ENCODE data around the gene RAB6B.

Gene RAB6B

DNA sequence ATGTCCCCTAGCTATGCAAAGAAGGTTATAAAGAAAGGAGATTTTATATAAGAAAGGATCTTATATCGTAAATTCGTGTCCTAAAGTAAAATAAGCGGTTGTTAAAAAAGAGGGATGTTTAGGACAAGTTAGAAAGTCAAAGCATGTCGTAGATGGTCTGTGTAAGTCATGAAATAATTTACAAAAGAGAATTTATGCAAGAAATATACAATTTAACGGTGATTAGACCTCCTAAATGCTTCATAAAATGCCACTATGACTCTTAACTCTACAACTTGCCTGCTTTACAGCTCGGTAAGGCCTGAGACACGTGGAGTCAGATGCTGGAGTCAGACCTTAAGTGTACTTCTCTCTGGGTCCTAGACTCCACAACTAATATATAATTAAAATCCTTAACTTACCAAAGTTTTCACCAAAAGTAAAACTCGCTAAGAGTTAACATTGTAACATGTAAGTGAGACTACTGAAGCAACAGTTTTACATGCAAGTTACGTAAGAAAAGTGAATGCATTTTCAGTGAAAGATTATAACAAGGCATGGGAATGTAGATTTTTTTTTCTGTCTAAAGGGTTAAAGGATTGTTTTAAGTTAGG lies 103.4 kb downstream of the RAB6B start (continued):
- TF ChIP-seq, protein P1, sequence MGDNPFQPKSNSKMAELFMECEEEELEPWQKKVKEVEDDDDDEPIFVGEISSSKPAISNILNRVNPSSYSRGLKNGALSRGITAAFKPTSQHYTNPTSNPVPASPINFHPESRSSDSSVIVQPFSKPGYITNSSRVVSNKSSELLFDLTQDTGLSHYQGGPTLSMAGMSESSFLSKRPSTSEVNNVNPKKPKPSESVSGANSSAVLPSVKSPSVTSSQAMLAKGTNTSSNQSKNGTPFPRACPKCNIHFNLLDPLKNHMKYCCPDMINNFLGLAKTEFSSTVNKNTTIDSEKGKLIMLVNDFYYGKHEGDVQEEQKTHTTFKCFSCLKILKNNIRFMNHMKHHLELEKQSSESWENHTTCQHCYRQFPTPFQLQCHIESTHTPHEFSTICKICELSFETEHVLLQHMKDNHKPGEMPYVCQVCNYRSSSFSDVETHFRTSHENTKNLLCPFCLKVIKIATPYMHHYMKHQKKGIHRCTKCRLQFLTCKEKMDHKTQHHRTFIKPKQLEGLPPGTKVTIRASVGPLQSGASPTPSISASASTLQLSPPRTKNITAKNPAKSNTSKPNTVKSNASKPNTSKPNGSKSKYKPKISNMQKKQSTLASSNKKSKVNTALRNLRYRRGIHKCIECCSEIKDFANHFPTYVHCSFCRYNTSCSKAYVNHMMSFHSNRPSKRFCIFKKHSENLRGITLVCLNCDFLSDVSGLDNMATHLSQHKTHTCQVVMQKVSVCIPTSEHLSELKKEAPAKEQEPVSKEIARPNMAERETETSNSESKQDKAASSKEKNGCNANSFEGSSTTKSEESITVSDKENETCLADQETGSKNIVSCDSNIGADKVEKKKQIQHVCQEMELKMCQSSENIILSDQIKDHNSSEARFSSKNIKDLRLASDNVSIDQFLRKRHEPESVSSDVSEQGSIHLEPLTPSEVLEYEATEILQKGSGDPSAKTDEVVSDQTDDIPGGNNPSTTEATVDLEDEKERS (tag by site-specific recombination; IDR thresholded peaks at IDR 0.05): peak; percentile 93
- TF ChIP-seq ZNF701 (tag by site-specific recombination; IDR thresholded peaks at IDR 0.05): no peak
- TF ChIP-seq TCF7L2 (IDR thresholded peaks at IDR 0.05; ENCODE audit: borderline replicate concordance, low read depth, low read length): no peak
- TF ChIP-seq ZBTB7A (tag by site-specific recombination; IDR thresholded peaks at IDR 0.05; ENCODE audit: low read depth): no peak
- TF ChIP-seq, protein P2, sequence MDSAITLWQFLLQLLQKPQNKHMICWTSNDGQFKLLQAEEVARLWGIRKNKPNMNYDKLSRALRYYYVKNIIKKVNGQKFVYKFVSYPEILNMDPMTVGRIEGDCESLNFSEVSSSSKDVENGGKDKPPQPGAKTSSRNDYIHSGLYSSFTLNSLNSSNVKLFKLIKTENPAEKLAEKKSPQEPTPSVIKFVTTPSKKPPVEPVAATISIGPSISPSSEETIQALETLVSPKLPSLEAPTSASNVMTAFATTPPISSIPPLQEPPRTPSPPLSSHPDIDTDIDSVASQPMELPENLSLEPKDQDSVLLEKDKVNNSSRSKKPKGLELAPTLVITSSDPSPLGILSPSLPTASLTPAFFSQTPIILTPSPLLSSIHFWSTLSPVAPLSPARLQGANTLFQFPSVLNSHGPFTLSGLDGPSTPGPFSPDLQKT (IDR thresholded peaks at IDR 0.05; ENCODE audit: borderline replicate concordance, low read depth, low read length): no peak
- no peak for TF ChIP-seq ZNF530 (tag by site-specific recombination; IDR thresholded peaks at IDR 0.05; ENCODE audit: low read depth)
- TF ChIP-seq, protein P3, sequence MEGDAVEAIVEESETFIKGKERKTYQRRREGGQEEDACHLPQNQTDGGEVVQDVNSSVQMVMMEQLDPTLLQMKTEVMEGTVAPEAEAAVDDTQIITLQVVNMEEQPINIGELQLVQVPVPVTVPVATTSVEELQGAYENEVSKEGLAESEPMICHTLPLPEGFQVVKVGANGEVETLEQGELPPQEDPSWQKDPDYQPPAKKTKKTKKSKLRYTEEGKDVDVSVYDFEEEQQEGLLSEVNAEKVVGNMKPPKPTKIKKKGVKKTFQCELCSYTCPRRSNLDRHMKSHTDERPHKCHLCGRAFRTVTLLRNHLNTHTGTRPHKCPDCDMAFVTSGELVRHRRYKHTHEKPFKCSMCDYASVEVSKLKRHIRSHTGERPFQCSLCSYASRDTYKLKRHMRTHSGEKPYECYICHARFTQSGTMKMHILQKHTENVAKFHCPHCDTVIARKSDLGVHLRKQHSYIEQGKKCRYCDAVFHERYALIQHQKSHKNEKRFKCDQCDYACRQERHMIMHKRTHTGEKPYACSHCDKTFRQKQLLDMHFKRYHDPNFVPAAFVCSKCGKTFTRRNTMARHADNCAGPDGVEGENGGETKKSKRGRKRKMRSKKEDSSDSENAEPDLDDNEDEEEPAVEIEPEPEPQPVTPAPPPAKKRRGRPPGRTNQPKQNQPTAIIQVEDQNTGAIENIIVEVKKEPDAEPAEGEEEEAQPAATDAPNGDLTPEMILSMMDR (tag by site-specific recombination; IDR thresholded peaks at IDR 0.05): no peak
- no peak for TF ChIP-seq MYNN (tag by site-specific recombination; IDR thresholded peaks at IDR 0.05; ENCODE audit: borderline replicate concordance)
- peak; percentile 98 for TF ChIP-seq TRIM28 (IDR thresholded peaks at IDR 0.05; ENCODE audit: borderline replicate concordance, low read length)
- TF ChIP-seq ZNF76 (tag by site-specific recombination; IDR thresholded peaks at IDR 0.05; ENCODE audit: borderline replicate concordance, low read depth): no peak
- no peak for TF ChIP-seq KLF10 (tag by site-specific recombination; IDR thresholded peaks at IDR 0.05)
- TF ChIP-seq, protein P4, sequence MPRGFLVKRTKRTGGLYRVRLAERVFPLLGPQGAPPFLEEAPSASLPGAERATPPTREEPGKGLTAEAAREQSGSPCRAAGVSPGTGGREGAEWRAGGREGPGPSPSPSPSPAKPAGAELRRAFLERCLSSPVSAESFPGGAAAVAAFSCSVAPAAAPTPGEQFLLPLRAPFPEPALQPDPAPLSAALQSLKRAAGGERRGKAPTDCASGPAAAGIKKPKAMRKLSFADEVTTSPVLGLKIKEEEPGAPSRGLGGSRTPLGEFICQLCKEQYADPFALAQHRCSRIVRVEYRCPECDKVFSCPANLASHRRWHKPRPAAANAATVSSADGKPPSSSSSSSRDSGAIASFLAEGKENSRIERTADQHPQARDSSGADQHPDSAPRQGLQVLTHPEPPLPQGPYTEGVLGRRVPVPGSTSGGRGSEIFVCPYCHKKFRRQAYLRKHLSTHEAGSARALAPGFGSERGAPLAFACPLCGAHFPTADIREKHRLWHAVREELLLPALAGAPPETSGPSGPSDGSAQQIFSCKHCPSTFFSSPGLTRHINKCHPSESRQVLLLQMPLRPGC (tag by site-specific recombination; IDR thresholded peaks at IDR 0.05): no peak
- TF ChIP-seq ZNF184 (tag by site-specific recombination; IDR thresholded peaks at IDR 0.05): no peak
- TF ChIP-seq KLF9 (tag by site-specific recombination; IDR thresholded peaks at IDR 0.05; ENCODE audit: low read depth): no peak
- peak; percentile 72 for TF ChIP-seq ZNF529 (tag by site-specific recombination; IDR thresholded peaks at IDR 0.05; ENCODE audit: insufficient replicate concordance)
- TF ChIP-seq SETDB1 (IDR thresholded peaks at IDR 0.05; ENCODE audit: insufficient read length, low read length): peak; percentile 100
- 0 out of 2 replicates have a peak, but pooled peaks have one; percentile 22 for TF ChIP-seq ZNF558 (tag by site-specific recombination; IDR thresholded peaks at IDR 0.05)
- no peak for TF ChIP-seq ZNF654 (tag by site-specific recombination; IDR thresholded peaks at IDR 0.05; ENCODE audit: low read depth)
- TF ChIP-seq, protein P5, sequence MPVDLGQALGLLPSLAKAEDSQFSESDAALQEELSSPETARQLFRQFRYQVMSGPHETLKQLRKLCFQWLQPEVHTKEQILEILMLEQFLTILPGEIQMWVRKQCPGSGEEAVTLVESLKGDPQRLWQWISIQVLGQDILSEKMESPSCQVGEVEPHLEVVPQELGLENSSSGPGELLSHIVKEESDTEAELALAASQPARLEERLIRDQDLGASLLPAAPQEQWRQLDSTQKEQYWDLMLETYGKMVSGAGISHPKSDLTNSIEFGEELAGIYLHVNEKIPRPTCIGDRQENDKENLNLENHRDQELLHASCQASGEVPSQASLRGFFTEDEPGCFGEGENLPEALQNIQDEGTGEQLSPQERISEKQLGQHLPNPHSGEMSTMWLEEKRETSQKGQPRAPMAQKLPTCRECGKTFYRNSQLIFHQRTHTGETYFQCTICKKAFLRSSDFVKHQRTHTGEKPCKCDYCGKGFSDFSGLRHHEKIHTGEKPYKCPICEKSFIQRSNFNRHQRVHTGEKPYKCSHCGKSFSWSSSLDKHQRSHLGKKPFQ (tag by site-specific recombination; IDR thresholded peaks at IDR 0.05): no peak
- no peak for TF ChIP-seq ZBTB48 (tag by site-specific recombination; IDR thresholded peaks at IDR 0.05)
- no peak for TF ChIP-seq ZNF239 (tag by site-specific recombination; IDR thresholded peaks at IDR 0.05)
- TF ChIP-seq ZNF132 (tag by site-specific recombination; IDR thresholded peaks at IDR 0.05; ENCODE audit: borderline replicate concordance): no peak
- no peak for TF ChIP-seq ZNF510 (tag by site-specific recombination; IDR thresholded peaks at IDR 0.05; ENCODE audit: insufficient replicate concordance)
- TF ChIP-seq, protein P6, sequence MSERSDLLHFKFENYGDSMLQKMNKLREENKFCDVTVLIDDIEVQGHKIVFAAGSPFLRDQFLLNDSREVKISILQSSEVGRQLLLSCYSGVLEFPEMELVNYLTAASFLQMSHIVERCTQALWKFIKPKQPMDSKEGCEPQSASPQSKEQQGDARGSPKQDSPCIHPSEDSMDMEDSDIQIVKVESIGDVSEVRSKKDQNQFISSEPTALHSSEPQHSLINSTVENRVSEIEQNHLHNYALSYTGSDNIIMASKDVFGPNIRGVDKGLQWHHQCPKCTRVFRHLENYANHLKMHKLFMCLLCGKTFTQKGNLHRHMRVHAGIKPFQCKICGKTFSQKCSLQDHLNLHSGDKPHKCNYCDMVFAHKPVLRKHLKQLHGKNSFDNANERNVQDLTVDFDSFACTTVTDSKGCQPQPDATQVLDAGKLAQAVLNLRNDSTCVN (tag by site-specific recombination; optimal IDR thresholded peaks at IDR 0.05): no peak
- TF ChIP-seq ZNF391 (tag by site-specific recombination; IDR thresholded peaks at IDR 0.05; ENCODE audit: borderline replicate concordance, low read depth): no peak
- TF ChIP-seq ZNF341 (tag by site-specific recombination; IDR thresholded peaks at IDR 0.05; ENCODE audit: low read depth): no peak
- TF ChIP-seq, protein P7, sequence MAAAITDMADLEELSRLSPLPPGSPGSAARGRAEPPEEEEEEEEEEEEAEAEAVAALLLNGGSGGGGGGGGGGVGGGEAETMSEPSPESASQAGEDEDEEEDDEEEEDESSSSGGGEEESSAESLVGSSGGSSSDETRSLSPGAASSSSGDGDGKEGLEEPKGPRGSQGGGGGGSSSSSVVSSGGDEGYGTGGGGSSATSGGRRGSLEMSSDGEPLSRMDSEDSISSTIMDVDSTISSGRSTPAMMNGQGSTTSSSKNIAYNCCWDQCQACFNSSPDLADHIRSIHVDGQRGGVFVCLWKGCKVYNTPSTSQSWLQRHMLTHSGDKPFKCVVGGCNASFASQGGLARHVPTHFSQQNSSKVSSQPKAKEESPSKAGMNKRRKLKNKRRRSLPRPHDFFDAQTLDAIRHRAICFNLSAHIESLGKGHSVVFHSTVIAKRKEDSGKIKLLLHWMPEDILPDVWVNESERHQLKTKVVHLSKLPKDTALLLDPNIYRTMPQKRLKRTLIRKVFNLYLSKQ (tag by site-specific recombination; IDR thresholded peaks at IDR 0.05; ENCODE audit: borderline replicate concordance): no peak
- no peak for TF ChIP-seq ZNF747 (tag by site-specific recombination; IDR thresholded peaks at IDR 0.05)

All from HEK293 (cell line).